Chondrocyte (in vitro differentiated cells): Measurements from ENCODE around the gene IQCC. TPM values are rescaled to one million over a fixed set of nuclear protein-coding genes. Genes with fewer than 3 reads are reported as not detected.
A peak's percentile ranks its signal among the peaks of the same experiment; 100 is the strongest.

Experiments used
- DNase-seq: peaks from one replicate; pipeline ENCODE4 v3.0.0; 2021; ENCODE audit warnings: mixed read lengths, low spot score
- H3K27ac Mint-ChIP-seq: one replicate; pipeline ENCODE4 v1.8.0; 2021; ENCODE audit warnings: mild to moderate bottlenecking, moderate library complexity, mixed read lengths; ENCODE audit not compliant: unreplicated experiment
- H3K27me3 Mint-ChIP-seq: 2 replicates; pipeline ENCODE4 v1.8.0; 2021; ENCODE audit warnings: low read depth, mixed read lengths
- H3K36me3 Mint-ChIP-seq: 2 replicates; pipeline ENCODE4 v1.8.0; 2021; ENCODE audit warnings: low read depth, mixed read lengths
- H3K4me1 Mint-ChIP-seq: 2 replicates; pipeline ENCODE4 v1.8.0; 2021; ENCODE audit warnings: low read depth, mild to moderate bottlenecking, mixed read lengths
- H3K4me3 Mint-ChIP-seq: one replicate; pipeline ENCODE4 v1.8.0; 2021; ENCODE audit warnings: mild to moderate bottlenecking, moderate library complexity, mixed read lengths; ENCODE audit not compliant: unreplicated experiment
- H3K9me3 Mint-ChIP-seq: 2 replicates; pipeline ENCODE4 v1.8.0; 2021; ENCODE audit warnings: low read depth, mixed read lengths
- total RNA-seq: library from RNA; stranded (reverse); gene quantifications from 3 replicates; pipeline ENCODE4 v1.2.1, GENCODE V29; 2021
- TF ChIP-seq, protein P1 (sequence below): fragments of 200-600 bp; sonication (generic); IDR thresholded peaks from 2 replicates; pipeline ENCODE4 v1.5.0; 2021; ENCODE audit warnings: antibody characterized with exemption, mild to moderate bottlenecking, moderate library complexity

Gene IQCC
- total RNA-seq, 1 donor from 2014 or later, result 1.5 TPM

GRCh38 chr1:32199043-32199716, 6.3 kb upstream of the IQCC start:
- peaks cover 48% of the 10 kb centered on the region for H3K4me1 Mint-ChIP-seq
- H3K36me3 Mint-ChIP-seq, result peaks cover 27% of the 10 kb centered on the region
- H3K27ac Mint-ChIP-seq, result peak overlapping the region; percentile 93
- DNase-seq, result no peak
- no peak overlapping the region for H3K4me3 Mint-ChIP-seq
- H3K9me3 Mint-ChIP-seq, result no peaks in the 10 kb centered on the region
- no peaks in the 10 kb centered on the region for H3K27me3 Mint-ChIP-seq
- TF ChIP-seq, protein P1, sequence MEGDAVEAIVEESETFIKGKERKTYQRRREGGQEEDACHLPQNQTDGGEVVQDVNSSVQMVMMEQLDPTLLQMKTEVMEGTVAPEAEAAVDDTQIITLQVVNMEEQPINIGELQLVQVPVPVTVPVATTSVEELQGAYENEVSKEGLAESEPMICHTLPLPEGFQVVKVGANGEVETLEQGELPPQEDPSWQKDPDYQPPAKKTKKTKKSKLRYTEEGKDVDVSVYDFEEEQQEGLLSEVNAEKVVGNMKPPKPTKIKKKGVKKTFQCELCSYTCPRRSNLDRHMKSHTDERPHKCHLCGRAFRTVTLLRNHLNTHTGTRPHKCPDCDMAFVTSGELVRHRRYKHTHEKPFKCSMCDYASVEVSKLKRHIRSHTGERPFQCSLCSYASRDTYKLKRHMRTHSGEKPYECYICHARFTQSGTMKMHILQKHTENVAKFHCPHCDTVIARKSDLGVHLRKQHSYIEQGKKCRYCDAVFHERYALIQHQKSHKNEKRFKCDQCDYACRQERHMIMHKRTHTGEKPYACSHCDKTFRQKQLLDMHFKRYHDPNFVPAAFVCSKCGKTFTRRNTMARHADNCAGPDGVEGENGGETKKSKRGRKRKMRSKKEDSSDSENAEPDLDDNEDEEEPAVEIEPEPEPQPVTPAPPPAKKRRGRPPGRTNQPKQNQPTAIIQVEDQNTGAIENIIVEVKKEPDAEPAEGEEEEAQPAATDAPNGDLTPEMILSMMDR, result no peak

DNA sequence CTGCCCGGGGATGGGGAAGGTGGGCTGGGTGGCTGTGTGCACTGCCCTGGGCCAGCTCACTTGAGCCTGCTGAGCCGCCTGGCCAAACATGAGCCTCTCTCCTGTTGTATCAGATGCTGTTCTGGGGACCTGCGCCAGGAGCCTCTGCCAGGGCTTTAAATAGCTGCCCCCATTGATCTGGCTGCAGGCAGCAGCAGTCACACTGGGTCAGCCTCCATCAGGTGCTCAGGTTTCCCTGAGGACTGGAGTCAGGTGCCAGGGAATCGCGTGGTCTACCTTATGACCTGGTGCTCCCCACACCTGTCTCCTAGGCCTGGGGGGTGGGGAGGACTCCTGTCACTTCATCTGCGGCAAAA, 5.8 kb upstream of the IQCC start:
- no peak for DNase-seq
- Mint-ChIP-seq H3K27me3 (no peaks in the 10 kb centered on the region), H3K4me1 (peaks cover 49% of the 10 kb centered on the region), H3K27ac (peak overlapping the region; percentile 93), H3K4me3 (peak overlapping the region; percentile 85), H3K9me3 (no peaks in the 10 kb centered on the region), H3K36me3 (peaks cover 22% of the 10 kb centered on the region)
- TF ChIP-seq, protein P1, result no peak

DNA sequence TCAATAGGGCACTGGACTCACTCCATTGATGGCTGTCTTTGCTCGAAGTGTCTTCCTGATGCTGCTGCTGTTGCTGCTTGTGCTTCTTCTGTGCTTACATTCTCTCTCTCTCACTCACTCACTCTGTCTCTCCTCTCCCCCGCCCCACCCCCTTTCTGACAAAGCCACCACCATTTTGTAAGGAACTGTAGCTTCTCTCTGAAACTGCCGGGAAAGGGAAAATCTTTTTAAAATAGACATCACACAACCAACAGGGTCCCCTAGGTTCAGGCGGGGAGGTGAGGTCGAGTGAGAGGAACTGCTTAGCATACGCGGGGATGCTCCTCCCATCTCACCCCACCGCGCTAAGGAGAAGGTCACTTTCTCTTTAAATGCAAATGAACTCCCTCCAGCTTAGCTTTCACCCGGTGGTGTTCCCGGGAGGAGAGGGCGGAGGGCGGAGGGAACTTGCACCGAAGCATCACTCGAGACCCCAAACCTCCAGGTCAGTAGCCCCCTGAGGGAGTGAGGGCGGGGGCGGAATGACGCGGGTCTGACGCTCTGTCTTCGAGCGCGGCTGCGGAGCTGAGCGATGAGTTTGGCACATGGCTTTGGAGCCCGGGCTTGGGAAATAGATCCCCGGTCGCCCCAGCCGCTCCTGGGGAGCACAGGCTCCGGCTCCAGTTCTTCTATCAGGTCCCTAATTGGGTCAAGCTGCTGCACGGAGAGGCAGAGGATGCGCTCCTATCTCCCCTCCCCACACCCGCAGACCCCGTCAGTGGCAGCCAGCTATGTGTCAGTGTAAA, 5.1 kb upstream of the IQCC start, which contains the start of gene CCDC28B:
Gene CCDC28B, plus strand, starts transcription at position 370 of the 785 bp plus-strand sequence. CDS start 1,341 bp downstream, outside the sequence.
- peak within 1 kb of the TSS; percentile 93 for H3K27ac Mint-ChIP-seq
- TF ChIP-seq, protein P1, result no peak
- H3K27me3 Mint-ChIP-seq, result no peaks in the 10 kb centered on the region
- no peak for DNase-seq
- H3K36me3 Mint-ChIP-seq, result peaks cover 17% of the 10 kb centered on the region
- H3K4me1 Mint-ChIP-seq, result peaks cover 55% of the 10 kb centered on the region
- no peaks in the 10 kb centered on the region for H3K9me3 Mint-ChIP-seq
- H3K4me3 Mint-ChIP-seq, result peak within 1 kb of the TSS; percentile 85

DNA sequence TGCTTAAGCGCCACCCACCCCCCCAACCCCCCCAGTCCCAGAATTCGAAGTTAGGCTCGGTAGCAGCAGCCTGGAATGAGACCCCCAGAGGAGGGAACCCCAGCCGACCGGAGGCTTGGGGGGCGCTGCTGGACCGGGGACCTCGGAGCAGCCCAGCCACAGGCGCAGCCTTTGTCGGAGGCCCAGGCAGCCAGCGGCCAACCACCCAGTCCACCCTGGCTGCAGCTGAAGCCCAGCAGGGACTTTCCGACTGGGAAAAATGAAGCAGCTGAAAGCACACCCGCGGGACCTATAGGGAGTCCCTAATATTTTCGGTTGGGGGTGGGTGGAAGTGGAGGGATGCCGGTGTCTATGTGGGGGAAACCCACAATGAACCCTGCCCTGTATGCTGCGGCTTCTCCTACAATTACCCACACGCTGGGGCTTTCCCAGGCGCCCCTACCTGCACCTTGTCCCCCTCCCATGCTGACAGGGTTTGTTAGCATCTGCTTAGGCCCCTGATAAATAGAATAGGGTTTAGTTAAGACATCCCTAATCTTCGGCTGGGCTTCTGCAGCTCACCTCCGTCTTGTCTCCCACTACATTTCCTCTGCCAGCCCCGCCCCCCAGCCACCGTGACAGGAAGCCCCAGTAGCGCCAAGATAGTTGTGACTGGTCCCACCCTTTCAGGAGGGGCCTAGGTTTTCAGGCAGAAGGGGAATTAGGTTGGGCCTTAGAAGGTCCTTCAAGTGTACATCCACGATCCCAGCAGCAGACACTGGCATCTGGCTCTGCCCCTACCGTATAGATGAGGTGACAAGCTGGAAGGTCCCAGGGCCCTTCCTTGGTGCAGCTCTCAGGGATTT, 4.2 kb upstream of the IQCC start:
- Mint-ChIP-seq H3K27ac (peak overlapping the region; percentile 93), H3K4me3 (peak overlapping the region; percentile 85), H3K27me3 (no peaks in the 10 kb centered on the region), H3K9me3 (no peaks in the 10 kb centered on the region), H3K36me3 (peaks cover 13% of the 10 kb centered on the region), H3K4me1 (peaks cover 56% of the 10 kb centered on the region)
- no peak for DNase-seq
- TF ChIP-seq, protein P1, result peak; percentile 55

- no peaks in the 10 kb centered on the region for H3K9me3 Mint-ChIP-seq
- no peaks in the 10 kb centered on the region for H3K27me3 Mint-ChIP-seq
- peak overlapping the region; percentile 85 for H3K4me3 Mint-ChIP-seq
- TF ChIP-seq, protein P1, result no peak
- DNase-seq, result no peak
- peaks cover 32% of the 10 kb centered on the region for H3K4me1 Mint-ChIP-seq
- H3K36me3 Mint-ChIP-seq, result no peaks in the 10 kb centered on the region
- H3K27ac Mint-ChIP-seq, result peak overlapping the region; percentile 22
Measured at GRCh38 chr1:32204943-32205361, 519 bp upstream of the IQCC start.
